GM12878 (cell line): ENCODE results near the gene CD84. TPM values are rescaled to one million over a fixed set of nuclear protein-coding genes. Genes with fewer than 3 reads are reported as not detected.

Source experiments
- ATAC-seq: fragments of 200-7000 bp; cut with Tn5 transposase; 3 replicates; pipeline ENCODE4 v1.9.1; 2020; ENCODE audit warnings: mild to moderate bottlenecking, moderate library complexity
- BruUV-seq: library from RNA; stranded (reverse); fragments of 400-500 nt; replicated peaks from 2 replicates; lab custom pipeline; 2021; lab: Mats Ljungman, UMichigan
- CTCF ChIA-PET: fragments of 300-600 bp; sonication (Branson Sonifier 250); formaldehyde crosslinking; extraction: SDS; loops from one replicate; lab custom pipeline; 2021; ENCODE audit warnings: inconsistent platforms; lab: Yijun Ruan, JAX
- POLR2A ChIA-PET: fragments of 350-600 bp; formaldehyde crosslinking; extraction: SDS; loops from one replicate; lab custom pipeline; 2021; ENCODE audit warnings: inconsistent platforms; lab: Charles Lee
- RAD21 ChIA-PET: fragments of 300-600 bp; sonication (Branson Sonifier 250); formaldehyde crosslinking; loops from one replicate; lab custom pipeline; 2023; ENCODE audit warnings: antibody characterized with exemption; ENCODE audit not compliant: unreplicated experiment; lab: Charles Lee
- SMC1A ChIA-PET: fragments of 300-600 bp; sonication (Branson Sonifier 250); formaldehyde crosslinking; loops from one replicate; lab custom pipeline; 2023; ENCODE audit not compliant: unreplicated experiment, uncharacterized antibody; lab: Charles Lee
- DNase-seq: peaks from one replicate; pipeline ENCODE4 v3.0.0-alpha.2; 2011; ENCODE audit warnings: low read depth, low spot score
- FAIRE-seq: peaks from 3 replicates; lab custom pipeline; 2011; peaks lifted over from hg19 to GRCh38; lab: Jason Lieb, UNC
- H2AFZ ChIP-seq: 2 replicates; pipeline ENCODE4 v1.6.0; 2011; ENCODE audit warnings: low read depth, low read length, control low read depth; ENCODE audit not compliant: control insufficient read depth
- H3K27ac ChIP-seq: 2 replicates; pipeline ENCODE4 v1.5.1; 2011; ENCODE audit warnings: control low read depth; ENCODE audit not compliant: control insufficient read depth, insufficient read depth
- H3K27me3 ChIP-seq, 2 experiments: replicated peaks in 1 of 2; 2 replicates each; pipeline versions ENCODE4 v1.6.0 to v1.6.1; 2011; ENCODE audit warnings: low read length in 1 of 2; ENCODE audit not compliant: control insufficient read depth in 2 of 2, insufficient read depth in 2 of 2
- H3K36me3 ChIP-seq, 2 experiments: 2 replicates each; pipeline ENCODE4 v1.5.1; 2011; ENCODE audit warnings: low read length in 1 of 2; ENCODE audit not compliant: control insufficient read depth in 2 of 2, insufficient read depth in 2 of 2
- H3K4me1 ChIP-seq: 2 replicates; pipeline ENCODE4 v1.6.1; 2011; ENCODE audit warnings: mild to moderate bottlenecking, low read length, moderate library complexity, mixed read lengths; ENCODE audit not compliant: control insufficient read depth, insufficient read depth
- H3K4me2 ChIP-seq: 2 replicates; pipeline ENCODE4 v1.6.0; 2011; ENCODE audit warnings: control low read depth; ENCODE audit not compliant: control insufficient read depth, insufficient read depth
- H3K4me3 ChIP-seq: fragments of 200-600 bp; sonication (generic); 2 replicates; pipeline ENCODE4 v1.5.1; 2016
- H3K79me2 ChIP-seq: 2 replicates; pipeline ENCODE4 v1.6.0; 2011; ENCODE audit warnings: low read length; ENCODE audit not compliant: control insufficient read depth, insufficient read depth
- H3K9ac ChIP-seq: 2 replicates; pipeline ENCODE4 v1.8.0; 2011; ENCODE audit warnings: low read length, control low read depth, mixed read lengths; ENCODE audit not compliant: control insufficient read depth, insufficient read depth
- H3K9me3 ChIP-seq: replicated peaks from 3 replicates; pipeline ENCODE4 v1.5.1; 2011; ENCODE audit warnings: mild to moderate bottlenecking, low read length; ENCODE audit not compliant: control insufficient read depth, insufficient read depth
- H4K20me1 ChIP-seq: 2 replicates; pipeline ENCODE4 v1.6.0; 2011; ENCODE audit not compliant: control insufficient read depth, insufficient read depth
- ATF2 ChIP-seq: IDR thresholded peaks from 2 replicates; pipeline ENCODE4 v1.6.1; 2012; ENCODE audit warnings: low read length, inconsistent platforms
- BMI1 ChIP-seq: fragments of 450-650 bp; IDR thresholded peaks from 2 replicates; pipeline ENCODE4 v1.6.1; 2016; ENCODE audit warnings: mild to moderate bottlenecking, moderate library complexity, borderline replicate concordance
- CHD1 ChIP-seq: IDR thresholded peaks from 2 replicates; pipeline ENCODE4 v1.6.1; 2012; ENCODE audit warnings: low read depth, low read length, improper control_type of control experiment
- GABPA ChIP-seq: IDR thresholded peaks from 2 replicates; pipeline ENCODE4 v1.6.1; 2014; ENCODE audit warnings: antibody characterized with exemption, low read depth, mild to moderate bottlenecking, inconsistent platforms
- MXI1 ChIP-seq: fragments of 150-350 bp; IDR thresholded peaks from 2 replicates; pipeline ENCODE4 v1.6.1; 2011; ENCODE audit warnings: low read depth, mild to moderate bottlenecking, inconsistent platforms, low read length, improper control_type of control experiment
- NFIC ChIP-seq: IDR thresholded peaks from 2 replicates; pipeline ENCODE4 v1.6.1; 2012; ENCODE audit warnings: low read depth, mild to moderate bottlenecking, inconsistent platforms, low read length, moderate library complexity
- POLR2AphosphoS2 ChIP-seq: IDR thresholded peaks from 2 replicates; pipeline ENCODE4 v1.6.1; 2011; ENCODE audit warnings: low read depth, mild to moderate bottlenecking, low read length, improper control_type of control experiment, moderate library complexity
- POU2F2 ChIP-seq: IDR thresholded peaks from 3 replicates; pipeline ENCODE4 v1.6.1; 2011; ENCODE audit warnings: low read depth, mild to moderate bottlenecking, low read length, borderline replicate concordance
- RB1 ChIP-seq: fragments of 450-650 bp; formaldehyde crosslinking; IDR thresholded peaks from 2 replicates; pipeline ENCODE4 v1.6.1; 2017; ENCODE audit warnings: mild to moderate bottlenecking, borderline replicate concordance
- RFX5 ChIP-seq: IDR thresholded peaks from 2 replicates; pipeline ENCODE4 v1.6.1; 2011; ENCODE audit warnings: low read depth, low read length, improper control_type of control experiment
- ZNF24 ChIP-seq: fragments of 450-650 bp; IDR thresholded peaks from 2 replicates; pipeline ENCODE4 v1.6.1; 2017; ENCODE audit warnings: antibody characterized with exemption, mild to moderate bottlenecking
- WGBS: methylation state at CpG from one replicate; pipeline ENCODE4 v1.1.6; 2016; ENCODE audit warnings: low lambda C conversion rate; ENCODE audit not compliant: insufficient replicate concordance, insufficient coverage; ENCODE audit errors: missing lambda C conversion rate; 5-methylcytosine and 5-hydroxymethylcytosine counted together
- in situ Hi-C: fragments of 300-500 bp; cut with MboI; formaldehyde crosslinking; loops from 9 replicates; pipeline ENCODE4 v1.14.3; 2018; ENCODE audit warnings: mixed read lengths
- intact Hi-C: fragments of 100-400 bp; cut with micrococcal nuclease; formaldehyde crosslinking; loops from one replicate; pipeline ENCODE4 v1.14.2; 2022; ENCODE audit not compliant: unreplicated experiment
- polyA plus RNA-seq, 11 experiments: library from polyadenylated mRNA; depleted of rRNA in 4 of 11; unstranded in 6 of 11; stranded (reverse) in 5 of 11; fragments of >200 nt; fragmentation: Nextera tagmentation in 4 of 11; fragmentation: Illumina TruSeq in 1 of 11; extraction: Ambion mirVana in 4 of 11; extraction: Trizol in 1 of 11; gene quantifications; 1 replicate in 1 of 11; 2 replicates in 10 of 11; pipeline versions ENCODE4 v1.2.1 to v1.2.3, GENCODE V29; 2011 to 2016; ENCODE audit warnings: inconsistent platforms in 2 of 11, missing spikeins in 2 of 11, low read depth in 1 of 11
- total RNA-seq, 4 experiments: library from RNA; depleted of rRNA in 3 of 4; stranded (reverse); fragments of >200 nt in 3 of 4; fragmentation: Illumina TruSeq in 1 of 4; extraction: Trizol in 1 of 4; gene quantifications; 2 replicates each; pipeline versions ENCODE4 v1.2.1 to v1.2.3, GENCODE V29; 2013 to 2021
- TF ChIP-seq, protein P1 (sequence below): IDR thresholded peaks from 2 replicates; pipeline ENCODE4 v1.6.1; 2012; ENCODE audit warnings: low read depth, low read length, improper control_type of control experiment
- TF ChIP-seq, protein P2 (sequence below): fragments of 450-650 bp; conservative IDR thresholded peaks from 2 replicates; pipeline ENCODE4 v1.6.1; 2017; ENCODE audit warnings: mild to moderate bottlenecking, moderate library complexity

Gene CD84
- total and polyA plus RNA-seq, 10 of the 15 experiments (the other 5 are each of a cell fraction or from before 2014, with no cell fraction given), result 3.4 to 20.3 (median 11.7) TPM

GRCh38 chr1:160539990-160540858, 39.1 kb downstream of the CD84 start (continued):
- TF ChIP-seq ATF2 (peak; percentile 42; the same call in 1 of the 2 replicates), RFX5 (no peak), POU2F2 (peak; percentile 80; the same call in 2 of the 3 replicates), ZNF24 (peak; percentile 61; the same call in 1 of the 2 replicates), GABPA (no peak), CHD1 (no peak)
- TF ChIP-seq, protein P1, sequence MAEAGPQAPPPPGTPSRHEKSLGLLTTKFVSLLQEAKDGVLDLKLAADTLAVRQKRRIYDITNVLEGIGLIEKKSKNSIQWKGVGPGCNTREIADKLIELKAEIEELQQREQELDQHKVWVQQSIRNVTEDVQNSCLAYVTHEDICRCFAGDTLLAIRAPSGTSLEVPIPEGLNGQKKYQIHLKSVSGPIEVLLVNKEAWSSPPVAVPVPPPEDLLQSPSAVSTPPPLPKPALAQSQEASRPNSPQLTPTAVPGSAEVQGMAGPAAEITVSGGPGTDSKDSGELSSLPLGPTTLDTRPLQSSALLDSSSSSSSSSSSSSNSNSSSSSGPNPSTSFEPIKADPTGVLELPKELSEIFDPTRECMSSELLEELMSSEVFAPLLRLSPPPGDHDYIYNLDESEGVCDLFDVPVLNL, result no peak

- intact Hi-C loops, result no loop called here
- Histone ChIP-seq H3K4me2 (peak overlapping the region; percentile 73), H3K27ac (peak overlapping the region; percentile 92), H2AFZ (peak overlapping the region; percentile 71), H3K36me3 (no peaks in the 10 kb centered on the region), H3K79me2 (no peaks in the 10 kb centered on the region), H3K4me1 (peaks cover 23% of the 10 kb centered on the region), H3K9ac (peak overlapping the region; percentile 71), H3K4me3 (peak overlapping the region; percentile 9; the same call in 1 of the 2 replicates)
- RAD21 ChIA-PET, result interaction anchor here (1.0 to 6.6 kb wide), 23 partner anchors 10 to 109 kb away, joined by 3 to 76 read pairs (median 7); partner anchors contain the start of gene SLAMF6
- CTCF ChIA-PET, result interaction anchor here (1.0 to 19.8 kb wide), 13 partner anchors 9 to 451 kb away, joined by 3 to 355 read pairs (median 7); partner anchors contain the start of genes CD84 and SLAMF6
- SMC1A ChIA-PET, result interaction anchor here (0.6 to 23.5 kb wide), 18 partner anchors 9 to 250 kb away, joined by 3 to 735 read pairs (median 6); partner anchors contain the start of genes CD84 and SLAMF6
- 93% methylated on average over 6 of the region's 6 CpGs for WGBS
- no TSS peak for BruUV-seq
- ATAC-seq (no peak), DNase-seq (no peak), FAIRE-seq (no peak)
- 0 out of 2 replicates have a peak, but pooled peaks have one; percentile 14 for TF ChIP-seq BMI1
- TF ChIP-seq RB1, result 0 out of 2 replicates have a peak, but pooled peaks have one; percentile 15
- 0 out of 2 replicates have a peak, but pooled peaks have one; percentile 29 for TF ChIP-seq MXI1
- TF ChIP-seq POLR2AphosphoS2, result 0 out of 2 replicates have a peak, but pooled peaks have one; percentile 19
- TF ChIP-seq, protein P2, sequence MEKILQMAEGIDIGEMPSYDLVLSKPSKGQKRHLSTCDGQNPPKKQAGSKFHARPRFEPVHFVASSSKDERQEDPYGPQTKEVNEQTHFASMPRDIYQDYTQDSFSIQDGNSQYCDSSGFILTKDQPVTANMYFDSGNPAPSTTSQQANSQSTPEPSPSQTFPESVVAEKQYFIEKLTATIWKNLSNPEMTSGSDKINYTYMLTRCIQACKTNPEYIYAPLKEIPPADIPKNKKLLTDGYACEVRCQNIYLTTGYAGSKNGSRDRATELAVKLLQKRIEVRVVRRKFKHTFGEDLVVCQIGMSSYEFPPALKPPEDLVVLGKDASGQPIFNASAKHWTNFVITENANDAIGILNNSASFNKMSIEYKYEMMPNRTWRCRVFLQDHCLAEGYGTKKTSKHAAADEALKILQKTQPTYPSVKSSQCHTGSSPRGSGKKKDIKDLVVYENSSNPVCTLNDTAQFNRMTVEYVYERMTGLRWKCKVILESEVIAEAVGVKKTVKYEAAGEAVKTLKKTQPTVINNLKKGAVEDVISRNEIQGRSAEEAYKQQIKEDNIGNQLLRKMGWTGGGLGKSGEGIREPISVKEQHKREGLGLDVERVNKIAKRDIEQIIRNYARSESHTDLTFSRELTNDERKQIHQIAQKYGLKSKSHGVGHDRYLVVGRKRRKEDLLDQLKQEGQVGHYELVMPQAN, result no peak
- TF ChIP-seq NFIC, result no peak
- TF ChIP-seq, all 136 proteins: peak for 4
- in situ Hi-C loops, result no loop called here
- Histone ChIP-seq H3K9me3 (peaks cover 4% of the 10 kb centered on the region), H3K27me3 (no peaks in the 10 kb centered on the region), H4K20me1 (no peaks in the 10 kb centered on the region)
- POLR2A ChIA-PET, result interaction anchor here (1.0 to 3.8 kb wide), 15 partner anchors 10 to 109 kb away, joined by 3 to 34 read pairs (median 5); partner anchors contain the start of gene SLAMF6
These were observed 39.7 kb downstream of the CD84 start for GRCh38 chr1:160539684-160539989.
